ENCODE data around the gene SH3BGRL. TPM values are rescaled to one million over a fixed set of nuclear protein-coding genes. Genes with fewer than 3 reads are reported as not detected.

SH3BGRL gene
- total and polyA plus RNA-seq, 9 of the 15 experiments (the other 6 are each of a cell fraction or from before 2014, with no cell fraction given) = 21.3 to 74.3 (median 45.4) TPM

DNA sequence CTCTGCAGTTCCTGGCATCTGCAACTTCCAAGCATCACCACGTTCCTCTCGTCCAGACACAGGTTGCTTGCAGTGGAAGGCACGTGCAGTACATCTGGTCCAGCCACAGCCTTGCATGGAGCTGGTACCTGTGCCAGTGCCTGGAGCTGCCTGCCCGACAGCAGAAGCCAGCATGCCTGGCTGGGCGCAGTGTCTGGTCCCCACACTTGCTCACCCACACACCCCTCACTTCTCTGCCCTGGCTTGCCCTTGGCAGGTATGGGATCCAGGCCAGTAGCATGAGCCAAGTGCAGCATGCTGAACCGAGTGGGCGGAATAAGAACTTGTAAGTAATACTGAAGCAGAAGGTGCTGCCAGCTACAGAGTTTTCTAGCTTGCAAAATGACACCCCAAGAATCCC, 39.9 kb downstream of the SH3BGRL start:
- no peaks in the 10 kb centered on the region for H4K20me1 ChIP-seq (replicated peaks; ENCODE audit: control insufficient read depth, insufficient read depth, low read length)
- WGBS (ENCODE audit: insufficient coverage, low coverage, missing lambda C conversion rate) = 40% methylated on average over 2 of the region's 7 CpGs
- H3K36me3 ChIP-seq (ENCODE audit: control insufficient read depth, insufficient read depth, low read length) = no peaks in the 10 kb centered on the region
- in situ Hi-C loops (cut with MboI) (no loop called here), intact Hi-C loops (cut with micrococcal nuclease) (no loop called here)
- no peak for TF ChIP-seq ZNF197 (CRISPR knock-in tag; IDR thresholded peaks at IDR 0.05; ENCODE audit: low read depth)
- TF ChIP-seq SRF (CRISPR knock-in tag; IDR thresholded peaks at IDR 0.05) = no peak
- TF ChIP-seq ZNF232 (CRISPR knock-in tag; IDR thresholded peaks at IDR 0.05) = no peak
- TF ChIP-seq MAFG (tag; conservative IDR thresholded peaks at IDR 0.05) = no peak
- no peak for TF ChIP-seq SAFB2 (IDR thresholded peaks at IDR 0.05; ENCODE audit: borderline replicate concordance, low read depth, low read length, severe bottlenecking)
- TF ChIP-seq, protein P1, sequence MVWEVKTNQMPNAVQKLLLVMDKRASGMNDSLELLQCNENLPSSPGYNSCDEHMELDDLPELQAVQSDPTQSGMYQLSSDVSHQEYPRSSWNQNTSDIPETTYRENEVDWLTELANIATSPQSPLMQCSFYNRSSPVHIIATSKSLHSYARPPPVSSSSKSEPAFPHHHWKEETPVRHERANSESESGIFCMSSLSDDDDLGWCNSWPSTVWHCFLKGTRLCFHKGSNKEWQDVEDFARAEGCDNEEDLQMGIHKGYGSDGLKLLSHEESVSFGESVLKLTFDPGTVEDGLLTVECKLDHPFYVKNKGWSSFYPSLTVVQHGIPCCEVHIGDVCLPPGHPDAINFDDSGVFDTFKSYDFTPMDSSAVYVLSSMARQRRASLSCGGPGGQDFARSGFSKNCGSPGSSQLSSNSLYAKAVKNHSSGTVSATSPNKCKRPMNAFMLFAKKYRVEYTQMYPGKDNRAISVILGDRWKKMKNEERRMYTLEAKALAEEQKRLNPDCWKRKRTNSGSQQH (CRISPR knock-in tag; IDR thresholded peaks at IDR 0.05) = no peak
- TF ChIP-seq, protein P2, sequence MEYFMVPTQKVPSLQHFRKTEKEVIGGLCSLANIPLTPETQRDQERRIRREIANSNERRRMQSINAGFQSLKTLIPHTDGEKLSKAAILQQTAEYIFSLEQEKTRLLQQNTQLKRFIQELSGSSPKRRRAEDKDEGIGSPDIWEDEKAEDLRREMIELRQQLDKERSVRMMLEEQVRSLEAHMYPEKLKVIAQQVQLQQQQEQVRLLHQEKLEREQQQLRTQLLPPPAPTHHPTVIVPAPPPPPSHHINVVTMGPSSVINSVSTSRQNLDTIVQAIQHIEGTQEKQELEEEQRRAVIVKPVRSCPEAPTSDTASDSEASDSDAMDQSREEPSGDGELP (CRISPR knock-in tag; IDR thresholded peaks at IDR 0.05; ENCODE audit: borderline replicate concordance) = no peak
- TF ChIP-seq E2F3 (CRISPR knock-in tag; IDR thresholded peaks at IDR 0.05) = no peak
- TF ChIP-seq, protein P3, sequence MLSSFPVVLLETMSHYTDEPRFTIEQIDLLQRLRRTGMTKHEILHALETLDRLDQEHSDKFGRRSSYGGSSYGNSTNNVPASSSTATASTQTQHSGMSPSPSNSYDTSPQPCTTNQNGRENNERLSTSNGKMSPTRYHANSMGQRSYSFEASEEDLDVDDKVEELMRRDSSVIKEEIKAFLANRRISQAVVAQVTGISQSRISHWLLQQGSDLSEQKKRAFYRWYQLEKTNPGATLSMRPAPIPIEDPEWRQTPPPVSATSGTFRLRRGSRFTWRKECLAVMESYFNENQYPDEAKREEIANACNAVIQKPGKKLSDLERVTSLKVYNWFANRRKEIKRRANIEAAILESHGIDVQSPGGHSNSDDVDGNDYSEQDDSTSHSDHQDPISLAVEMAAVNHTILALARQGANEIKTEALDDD (IDR thresholded peaks at IDR 0.05) = no peak
- TF ChIP-seq BRD9 (IDR thresholded peaks at IDR 0.05; ENCODE audit: low read depth, partially characterized antibody) = no peak
- TF ChIP-seq KDM2B (CRISPR knock-in tag; IDR thresholded peaks at IDR 0.05) = no peak
- TF ChIP-seq, protein P4, sequence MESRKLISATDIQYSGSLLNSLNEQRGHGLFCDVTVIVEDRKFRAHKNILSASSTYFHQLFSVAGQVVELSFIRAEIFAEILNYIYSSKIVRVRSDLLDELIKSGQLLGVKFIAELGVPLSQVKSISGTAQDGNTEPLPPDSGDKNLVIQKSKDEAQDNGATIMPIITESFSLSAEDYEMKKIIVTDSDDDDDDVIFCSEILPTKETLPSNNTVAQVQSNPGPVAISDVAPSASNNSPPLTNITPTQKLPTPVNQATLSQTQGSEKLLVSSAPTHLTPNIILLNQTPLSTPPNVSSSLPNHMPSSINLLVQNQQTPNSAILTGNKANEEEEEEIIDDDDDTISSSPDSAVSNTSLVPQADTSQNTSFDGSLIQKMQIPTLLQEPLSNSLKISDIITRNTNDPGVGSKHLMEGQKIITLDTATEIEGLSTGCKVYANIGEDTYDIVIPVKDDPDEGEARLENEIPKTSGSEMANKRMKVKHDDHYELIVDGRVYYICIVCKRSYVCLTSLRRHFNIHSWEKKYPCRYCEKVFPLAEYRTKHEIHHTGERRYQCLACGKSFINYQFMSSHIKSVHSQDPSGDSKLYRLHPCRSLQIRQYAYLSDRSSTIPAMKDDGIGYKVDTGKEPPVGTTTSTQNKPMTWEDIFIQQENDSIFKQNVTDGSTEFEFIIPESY (CRISPR knock-in tag; IDR thresholded peaks at IDR 0.05) = no peak
- no peak for TF ChIP-seq ZNF766 (CRISPR knock-in tag; conservative IDR thresholded peaks at IDR 0.05)
- TF ChIP-seq, protein P5, sequence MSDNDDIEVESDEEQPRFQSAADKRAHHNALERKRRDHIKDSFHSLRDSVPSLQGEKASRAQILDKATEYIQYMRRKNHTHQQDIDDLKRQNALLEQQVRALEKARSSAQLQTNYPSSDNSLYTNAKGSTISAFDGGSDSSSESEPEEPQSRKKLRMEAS (CRISPR knock-in tag; IDR thresholded peaks at IDR 0.05) = no peak
- no peak for TF ChIP-seq NR2C1 (IDR thresholded peaks at IDR 0.05)
- no peak for TF ChIP-seq NR2C1 (tag; IDR thresholded peaks at IDR 0.05)
- TF ChIP-seq PCBP1 (IDR thresholded peaks at IDR 0.05; ENCODE audit: low read depth, low read length, poor library complexity, severe bottlenecking) = no peak
- TF ChIP-seq SMAD1 (IDR thresholded peaks at IDR 0.05; ENCODE audit: low read depth, low read length, partially characterized antibody) = no peak
- no peak for DNase-seq (ENCODE audit: extremely low read depth in 1 of 4, low spot score in 3 of 4)
- H3K9me1 ChIP-seq (ENCODE audit: control insufficient read depth, insufficient read depth, low read length) = no peaks in the 10 kb centered on the region
- H3K4me3 ChIP-seq = no peak overlapping the region
- H3K9ac ChIP-seq (ENCODE audit: insufficient read depth in 1 of 2, low read depth in 2 of 2, low read length in 2 of 2) = no peak overlapping the region
- FAIRE-seq = no peak
- no peaks in the 10 kb centered on the region for H3K9me3 ChIP-seq (replicated peaks; ENCODE audit: control insufficient read depth, insufficient read depth, low read depth, low read length)
- no peak overlapping the region for H3K27ac ChIP-seq (ENCODE audit: extremely low read depth, low read depth, low read length)
- H3K4me1 ChIP-seq (replicated peaks in 1 of 2; ENCODE audit: control insufficient read depth in 2 of 2, insufficient read depth in 2 of 2, low read length in 2 of 2) = peaks cover 0 to 3% of the 10 kb centered on the region in 2 experiments; a peak in 1 of 5 replicates
- POLR2A ChIA-PET = interaction anchor here (0.9 kb wide), 1 partner anchor 22 kb away, joined by 3 read pairs; no protein-coding TSS in a partner anchor
- no peak overlapping the region for H2AFZ ChIP-seq (ENCODE audit: low read depth, low read length)
- no peak for ATAC-seq
- no TSS peak for BruUV-seq (replicated peaks)
- no peak overlapping the region for H3K4me2 ChIP-seq (ENCODE audit: insufficient read depth, low read length)
- H3K79me2 ChIP-seq (ENCODE audit: control insufficient read depth, insufficient read depth, low read length) = no peaks in the 10 kb centered on the region
- CTCF ChIA-PET (ENCODE audit: low intra/inter-chr PET ratio) = no interaction called here
- no peaks in the 10 kb centered on the region for H3K27me3 ChIP-seq (ENCODE audit: control insufficient read depth in 2 of 2, insufficient read depth in 2 of 2, low read length in 2 of 2)
